Fibroblast of mammary gland (primary cell): ENCODE measurements around the gene HSD17B8.

Source experiments
- DNase-seq: peaks from one replicate; pipeline ENCODE4 v3.0.0-alpha.2; 2010; ENCODE audit warnings: low read depth
- H3K4me3 ChIP-seq: 2 replicates; pipeline ENCODE4 v1.5.1; 2011; ENCODE audit warnings: low read depth, mild to moderate bottlenecking, low read length, moderate library complexity; ENCODE audit not compliant: control insufficient read depth
- CTCF ChIP-seq: conservative IDR thresholded peaks from 2 replicates; pipeline ENCODE4 v1.5.1; 2011; ENCODE audit warnings: low read depth, low read length, inconsistent platforms; ENCODE audit not compliant: control insufficient read depth, insufficient read depth

HSD17B8 gene

GRCh38 chr6:33195304-33196165 is 8.9 kb upstream of the HSD17B8 start:
- no peak for DNase-seq
- TF ChIP-seq CTCF = no peak

GRCh38 chr6:33197431-33198048 is 6.9 kb upstream of the HSD17B8 start:
- DNase-seq = peak; percentile 73
- peak; percentile 84 for TF ChIP-seq CTCF
- H3K4me3 ChIP-seq = no peak overlapping the region

More at GRCh38 chr6:33195304-33196165, 8.9 kb upstream of the HSD17B8 start:
- no peak overlapping the region for H3K4me3 ChIP-seq

GRCh38 chr6:33198159-33198852 is 6.1 kb upstream of the HSD17B8 start:
- DNase-seq = no peak
- TF ChIP-seq CTCF = no peak
- H3K4me3 ChIP-seq = no peak overlapping the region

GRCh38 chr6:33198853-33199436 is 5.5 kb upstream of the HSD17B8 start:
- DNase-seq = no peak
- no peak for TF ChIP-seq CTCF
- peak overlapping the region; percentile 99 for H3K4me3 ChIP-seq

GRCh38 chr6:33199687-33200218 is 4.7 kb upstream of the HSD17B8 start:
- peak overlapping the region; percentile 99 for H3K4me3 ChIP-seq
- peak; percentile 55 for DNase-seq
- TF ChIP-seq CTCF = no peak
